HEK293 (cell line): ENCODE data around the gene RIMKLB.

ENCODE experiments used
- CTCF ChIA-PET: fragments of 350-600 bp; formaldehyde crosslinking; extraction: SDS; loops from one replicate; lab custom pipeline; 2021; ENCODE audit warnings: antibody characterized with exemption; lab: Yijun Ruan, JAX
- POLR2A ChIA-PET: fragments of 300-600 bp; formaldehyde crosslinking; extraction: SDS; loops from one replicate; lab custom pipeline; 2020; ENCODE audit warnings: antibody characterized with exemption, inconsistent platforms; lab: Yijun Ruan, JAX
- H3K27ac ChIP-seq: fragments of 200-500 bp; sonication (Bioruptor generic); 2 replicates; pipeline ENCODE4 v1.5.1; 2014; ENCODE audit warnings: low read depth, low read length, control low read depth, inconsistent platforms; ENCODE audit errors: extremely low read depth
- H3K36me3 ChIP-seq, 2 experiments: fragments of 200-500 bp in 1 of 2; sonication (Bioruptor generic) in 1 of 2; 1 replicate in 1 of 2; 2 replicates in 1 of 2; pipeline ENCODE4 v1.5.1; 2014 to 2017; ENCODE audit warnings: inconsistent platforms in 2 of 2, low read length in 2 of 2; ENCODE audit not compliant: control insufficient read depth in 2 of 2, insufficient read depth in 1 of 2
- H3K4me1 ChIP-seq: fragments of 200-500 bp; sonication (Bioruptor generic); 2 replicates; pipeline ENCODE4 v1.5.1; 2014; ENCODE audit warnings: mild to moderate bottlenecking, low read length, inconsistent platforms; ENCODE audit not compliant: control insufficient read depth, insufficient read depth
- H3K4me3 ChIP-seq: 2 replicates; pipeline ENCODE4 v1.5.1; 2011; ENCODE audit warnings: low read depth, mild to moderate bottlenecking, control low read depth, low read length, moderate library complexity
- H3K9me3 ChIP-seq: fragments of 200-500 bp; sonication (Bioruptor generic); 2 replicates; pipeline ENCODE4 v1.5.1; 2014; ENCODE audit warnings: low read depth, low read length, inconsistent platforms; ENCODE audit not compliant: control insufficient read depth, insufficient read depth
- RBAK ChIP-seq: fragments of 450-650 bp; formaldehyde crosslinking; IDR thresholded peaks from 2 replicates; pipeline ENCODE4 v1.5.1; 2016; ENCODE audit warnings: missing biosample characterization, missing genetic modification characterization
- SP3 ChIP-seq: fragments of 450-650 bp; formaldehyde crosslinking; IDR thresholded peaks from 2 replicates; pipeline ENCODE4 v1.5.1; 2016; ENCODE audit warnings: missing biosample characterization, missing genetic modification characterization
- ZFHX2 ChIP-seq: fragments of 450-650 bp; formaldehyde crosslinking; conservative IDR thresholded peaks from 2 replicates; pipeline ENCODE4 v1.5.1; 2016; ENCODE audit warnings: missing biosample characterization, missing genetic modification characterization
- ZNF2 ChIP-seq: fragments of 450-650 bp; formaldehyde crosslinking; IDR thresholded peaks from 2 replicates; pipeline ENCODE4 v1.5.1; 2016; ENCODE audit warnings: missing biosample characterization, missing genetic modification characterization
- ZNF221 ChIP-seq: fragments of 450-650 bp; formaldehyde crosslinking; IDR thresholded peaks from 2 replicates; pipeline ENCODE4 v1.5.1; 2017; ENCODE audit warnings: missing biosample characterization, missing genetic modification characterization, borderline replicate concordance
- ZNF266 ChIP-seq: fragments of 450-650 bp; formaldehyde crosslinking; IDR thresholded peaks from 2 replicates; pipeline ENCODE4 v1.5.1; 2016; ENCODE audit warnings: missing biosample characterization, missing genetic modification characterization, low read depth
- ZNF518A ChIP-seq: fragments of 450-650 bp; formaldehyde crosslinking; conservative IDR thresholded peaks from 2 replicates; pipeline ENCODE4 v1.5.1; 2016; ENCODE audit warnings: low read depth, missing biosample characterization, missing genetic modification characterization
- ZNF544 ChIP-seq: fragments of 450-650 bp; formaldehyde crosslinking; IDR thresholded peaks from 2 replicates; pipeline ENCODE4 v1.5.0; 2017; ENCODE audit warnings: missing biosample characterization, missing genetic modification characterization
- ZNF600 ChIP-seq: fragments of 450-650 bp; formaldehyde crosslinking; IDR thresholded peaks from 2 replicates; pipeline ENCODE4 v1.5.1; 2016; ENCODE audit warnings: missing biosample characterization, missing genetic modification characterization
- ZNF621 ChIP-seq: fragments of 450-650 bp; formaldehyde crosslinking; IDR thresholded peaks from 2 replicates; pipeline ENCODE4 v1.5.1; 2017; ENCODE audit warnings: missing biosample characterization, missing genetic modification characterization
- ZNF791 ChIP-seq: fragments of 450-650 bp; formaldehyde crosslinking; IDR thresholded peaks from 2 replicates; pipeline ENCODE4 v1.5.1; 2016; ENCODE audit warnings: missing biosample characterization, missing genetic modification characterization
- ZSCAN23 ChIP-seq: fragments of 450-650 bp; formaldehyde crosslinking; IDR thresholded peaks from 2 replicates; pipeline ENCODE4 v1.5.1; 2016; ENCODE audit warnings: missing biosample characterization, missing genetic modification characterization
- TF ChIP-seq, protein P1 (sequence below): fragments of 450-650 bp; formaldehyde crosslinking; IDR thresholded peaks from 2 replicates; pipeline ENCODE4 v1.5.1; 2017; ENCODE audit warnings: missing biosample characterization, missing genetic modification characterization
- TF ChIP-seq, protein P2 (sequence below): fragments of 450-650 bp; formaldehyde crosslinking; IDR thresholded peaks from 2 replicates; pipeline ENCODE4 v1.5.1; 2016; ENCODE audit warnings: missing biosample characterization, missing genetic modification characterization
- TF ChIP-seq, protein P3 (sequence below): fragments of 450-650 bp; IDR thresholded peaks from 2 replicates; pipeline ENCODE4 v1.5.1; 2018; ENCODE audit warnings: missing biosample characterization, mild to moderate bottlenecking, missing genetic modification characterization
- TF ChIP-seq, protein P4 (sequence below): fragments of 450-650 bp; formaldehyde crosslinking; IDR thresholded peaks from 2 replicates; pipeline ENCODE4 v1.5.1; 2016; ENCODE audit warnings: missing biosample characterization, missing genetic modification characterization

Gene RIMKLB

GRCh38 chr12:8701046-8701660, 3.4 kb downstream of the RIMKLB start:
- H3K27ac ChIP-seq = no peak overlapping the region
- peaks cover 16% of the 10 kb centered on the region for H3K4me1 ChIP-seq
- no peak overlapping the region for H3K4me3 ChIP-seq
- no peaks in the 10 kb centered on the region for H3K9me3 ChIP-seq
- POLR2A ChIA-PET = interaction anchor here (0.5 to 0.7 kb wide), 4 partner anchors 12 to 466 kb away, joined by 3 to 5 read pairs (median 4); no protein-coding TSS in a partner anchor
- TF ChIP-seq, protein P1, sequence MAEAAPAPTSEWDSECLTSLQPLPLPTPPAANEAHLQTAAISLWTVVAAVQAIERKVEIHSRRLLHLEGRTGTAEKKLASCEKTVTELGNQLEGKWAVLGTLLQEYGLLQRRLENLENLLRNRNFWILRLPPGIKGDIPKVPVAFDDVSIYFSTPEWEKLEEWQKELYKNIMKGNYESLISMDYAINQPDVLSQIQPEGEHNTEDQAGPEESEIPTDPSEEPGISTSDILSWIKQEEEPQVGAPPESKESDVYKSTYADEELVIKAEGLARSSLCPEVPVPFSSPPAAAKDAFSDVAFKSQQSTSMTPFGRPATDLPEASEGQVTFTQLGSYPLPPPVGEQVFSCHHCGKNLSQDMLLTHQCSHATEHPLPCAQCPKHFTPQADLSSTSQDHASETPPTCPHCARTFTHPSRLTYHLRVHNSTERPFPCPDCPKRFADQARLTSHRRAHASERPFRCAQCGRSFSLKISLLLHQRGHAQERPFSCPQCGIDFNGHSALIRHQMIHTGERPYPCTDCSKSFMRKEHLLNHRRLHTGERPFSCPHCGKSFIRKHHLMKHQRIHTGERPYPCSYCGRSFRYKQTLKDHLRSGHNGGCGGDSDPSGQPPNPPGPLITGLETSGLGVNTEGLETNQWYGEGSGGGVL (tag by site-specific recombination) = no peak
- TF ChIP-seq ZNF600 (tag by site-specific recombination) = no peak
- TF ChIP-seq ZNF221 (tag by site-specific recombination) = no peak
- no peak for TF ChIP-seq ZNF621 (tag by site-specific recombination)
- TF ChIP-seq ZNF518A (tag by site-specific recombination) = no peak
- TF ChIP-seq, protein P2, sequence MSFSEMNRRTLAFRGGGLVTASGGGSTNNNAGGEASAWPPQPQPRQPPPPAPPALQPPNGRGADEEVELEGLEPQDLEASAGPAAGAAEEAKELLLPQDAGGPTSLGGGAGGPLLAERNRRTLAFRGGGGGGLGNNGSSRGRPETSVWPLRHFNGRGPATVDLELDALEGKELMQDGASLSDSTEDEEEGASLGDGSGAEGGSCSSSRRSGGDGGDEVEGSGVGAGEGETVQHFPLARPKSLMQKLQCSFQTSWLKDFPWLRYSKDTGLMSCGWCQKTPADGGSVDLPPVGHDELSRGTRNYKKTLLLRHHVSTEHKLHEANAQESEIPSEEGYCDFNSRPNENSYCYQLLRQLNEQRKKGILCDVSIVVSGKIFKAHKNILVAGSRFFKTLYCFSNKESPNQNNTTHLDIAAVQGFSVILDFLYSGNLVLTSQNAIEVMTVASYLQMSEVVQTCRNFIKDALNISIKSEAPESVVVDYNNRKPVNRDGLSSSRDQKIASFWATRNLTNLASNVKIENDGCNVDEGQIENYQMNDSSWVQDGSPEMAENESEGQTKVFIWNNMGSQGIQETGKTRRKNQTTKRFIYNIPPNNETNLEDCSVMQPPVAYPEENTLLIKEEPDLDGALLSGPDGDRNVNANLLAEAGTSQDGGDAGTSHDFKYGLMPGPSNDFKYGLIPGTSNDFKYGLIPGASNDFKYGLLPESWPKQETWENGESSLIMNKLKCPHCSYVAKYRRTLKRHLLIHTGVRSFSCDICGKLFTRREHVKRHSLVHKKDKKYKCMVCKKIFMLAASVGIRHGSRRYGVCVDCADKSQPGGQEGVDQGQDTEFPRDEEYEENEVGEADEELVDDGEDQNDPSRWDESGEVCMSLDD = no peak
- TF ChIP-seq ZSCAN23 = no peak
- no peak for TF ChIP-seq ZNF266 (tag by site-specific recombination)
- no peak for TF ChIP-seq ZNF791 (tag by site-specific recombination)
- no peak for TF ChIP-seq ZNF544
- TF ChIP-seq, protein P3, sequence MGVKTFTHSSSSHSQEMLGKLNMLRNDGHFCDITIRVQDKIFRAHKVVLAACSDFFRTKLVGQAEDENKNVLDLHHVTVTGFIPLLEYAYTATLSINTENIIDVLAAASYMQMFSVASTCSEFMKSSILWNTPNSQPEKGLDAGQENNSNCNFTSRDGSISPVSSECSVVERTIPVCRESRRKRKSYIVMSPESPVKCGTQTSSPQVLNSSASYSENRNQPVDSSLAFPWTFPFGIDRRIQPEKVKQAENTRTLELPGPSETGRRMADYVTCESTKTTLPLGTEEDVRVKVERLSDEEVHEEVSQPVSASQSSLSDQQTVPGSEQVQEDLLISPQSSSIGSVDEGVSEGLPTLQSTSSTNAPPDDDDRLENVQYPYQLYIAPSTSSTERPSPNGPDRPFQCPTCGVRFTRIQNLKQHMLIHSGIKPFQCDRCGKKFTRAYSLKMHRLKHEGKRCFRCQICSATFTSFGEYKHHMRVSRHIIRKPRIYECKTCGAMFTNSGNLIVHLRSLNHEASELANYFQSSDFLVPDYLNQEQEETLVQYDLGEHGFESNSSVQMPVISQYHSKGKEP (tag by site-specific recombination) = no peak
- no peak for TF ChIP-seq ZFHX2
- TF ChIP-seq, protein P4, sequence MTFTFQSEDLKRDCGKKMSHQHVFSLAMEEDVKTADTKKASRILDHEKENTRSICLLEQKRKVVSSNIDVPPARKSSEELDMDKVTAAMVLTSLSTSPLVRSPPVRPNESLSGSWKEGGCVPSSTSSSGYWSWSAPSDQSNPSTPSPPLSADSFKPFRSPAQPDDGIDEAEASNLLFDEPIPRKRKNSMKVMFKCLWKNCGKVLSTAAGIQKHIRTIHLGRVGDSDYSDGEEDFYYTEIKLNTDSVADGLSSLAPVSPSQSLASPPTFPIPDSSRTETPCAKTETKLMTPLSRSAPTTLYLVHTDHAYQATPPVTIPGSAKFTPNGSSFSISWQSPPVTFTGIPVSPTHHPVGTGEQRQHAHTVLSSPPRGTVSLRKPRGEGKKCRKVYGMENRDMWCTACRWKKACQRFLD = no peak
- TF ChIP-seq ZNF2 = no peak
- no peak for TF ChIP-seq RBAK (tag by site-specific recombination)
- TF ChIP-seq SP3 (tag by site-specific recombination) = no peak
- H3K36me3 ChIP-seq = peaks cover 0 to 4% of the 10 kb centered on the region in 2 experiments; a peak in 1 of 3 replicates
- CTCF ChIA-PET = interaction anchor here (0.6 to 1.2 kb wide), 5 partner anchors 56 to 190 kb away, joined by 3 to 5 read pairs (median 3); no protein-coding TSS in a partner anchor
